Stimulated activated CD4-positive, alpha-beta T cell treated with anti-CD3 and anti-CD28 coated beads, Interleukin-12 subunit alpha, Interleukin-12 subunit beta, amount 100 ng/mL, for 4 hours (primary cell): ENCODE data around the gene CCDC88C.

ENCODE experiments used
- DNase-seq: peaks from one replicate; pipeline ENCODE4 v3.0.0-alpha.2; 2020

CCDC88C gene

GRCh38 chr14:91342206-91342760 is 75.3 kb downstream of the CCDC88C start:
- DNase-seq, result no peak

- no peak for DNase-seq
Observed at GRCh38 chr14:91341751-91342154, 75.9 kb downstream of the CCDC88C start.

- DNase-seq, result no peak
Observed at GRCh38 chr14:91341334-91341733, 76.3 kb downstream of the CCDC88C start.

- DNase-seq, result no peak
Observed at GRCh38 chr14:91339671-91340369, 77.8 kb downstream of the CCDC88C start.

- DNase-seq, result no peak
Observed at GRCh38 chr14:91339076-91339475, 78.5 kb downstream of the CCDC88C start.

- no peak for DNase-seq
Observed at GRCh38 chr14:91338379-91338778, 79.2 kb downstream of the CCDC88C start.

GRCh38 chr14:91337699-91338335 is 79.8 kb downstream of the CCDC88C start:
- DNase-seq, result no peak

GRCh38 chr14:91336093-91336450 is 81.5 kb downstream of the CCDC88C start:
- DNase-seq, result no peak

- DNase-seq, result no peak
Observed at GRCh38 chr14:91335191-91336092, 82.2 kb downstream of the CCDC88C start.

GRCh38 chr14:91333650-91334039 is 84.0 kb downstream of the CCDC88C start:
- DNase-seq, result no peak

- DNase-seq, result no peak
Observed at GRCh38 chr14:91332986-91333649, 84.5 kb downstream of the CCDC88C start.

- DNase-seq, result no peak
Observed at GRCh38 chr14:91332171-91332985, 85.2 kb downstream of the CCDC88C start.

GRCh38 chr14:91331721-91332120 is 85.9 kb downstream of the CCDC88C start:
- no peak for DNase-seq

GRCh38 chr14:91330856-91331255 is 86.8 kb downstream of the CCDC88C start:
- no peak for DNase-seq

- DNase-seq, result no peak
Observed at GRCh38 chr14:91330096-91330696, 87.4 kb downstream of the CCDC88C start.

- DNase-seq, result no peak
Observed at GRCh38 chr14:91329486-91330014, 88.1 kb downstream of the CCDC88C start.

- no peak for DNase-seq
Observed at GRCh38 chr14:91328313-91329050, 89.1 kb downstream of the CCDC88C start.

- DNase-seq, result no peak
Observed at GRCh38 chr14:91327661-91328312, 89.8 kb downstream of the CCDC88C start.

GRCh38 chr14:91327250-91327595 is 90.4 kb downstream of the CCDC88C start:
- no peak for DNase-seq
